ENCODE data around the gene CCT2.

CCT2 gene

GRCh38 chr12:69585189-69586062 lies at the start of gene CCT2:
CCT2 (plus strand) TSS chr12:69585459; CDS start chr12:69585522, 63 bp downstream.
- peak; percentile 95 for DNase-seq (ENCODE audit: low spot score)

- DNase-seq (ENCODE audit: low spot score): no peak
Observed at GRCh38 chr12:69540987-69541386, 44.3 kb upstream of the CCT2 start.

- no peak for DNase-seq (ENCODE audit: low spot score)
Observed at GRCh38 chr12:69544087-69544486, 41.2 kb upstream of the CCT2 start.

GRCh38 chr12:69545081-69545480 lies 40.2 kb upstream of the CCT2 start:
- DNase-seq (ENCODE audit: low spot score): no peak

GRCh38 chr12:69546693-69547438 lies 38.4 kb upstream of the CCT2 start:
- peak; percentile 68 for DNase-seq (ENCODE audit: low spot score)

- no peak for DNase-seq (ENCODE audit: low spot score)
Observed at GRCh38 chr12:69548687-69549086, 36.6 kb upstream of the CCT2 start.

- DNase-seq (ENCODE audit: low spot score): no peak
Observed at GRCh38 chr12:69550569-69551350, 34.5 kb upstream of the CCT2 start.

- DNase-seq (ENCODE audit: low spot score): no peak
Observed at GRCh38 chr12:69553628-69554248, 31.5 kb upstream of the CCT2 start.

- no peak for DNase-seq (ENCODE audit: low spot score)
Observed at GRCh38 chr12:69555461-69555860, 29.8 kb upstream of the CCT2 start.

GRCh38 chr12:69556383-69556782 lies 28.9 kb upstream of the CCT2 start:
- DNase-seq (ENCODE audit: low spot score): no peak

- no peak for DNase-seq (ENCODE audit: low spot score)
Observed at GRCh38 chr12:69563166-69563762, 22.0 kb upstream of the CCT2 start.

- no peak for DNase-seq (ENCODE audit: low spot score)
Observed at GRCh38 chr12:69566603-69567002, 18.7 kb upstream of the CCT2 start.

GRCh38 chr12:69569236-69569635 lies 16.0 kb upstream of the CCT2 start:
- no peak for DNase-seq (ENCODE audit: low spot score)

GRCh38 chr12:69570000-69570516 lies 15.2 kb upstream of the CCT2 start:
- no peak for DNase-seq (ENCODE audit: low spot score)

- peak; percentile 65 for DNase-seq (ENCODE audit: low spot score)
Observed at GRCh38 chr12:69570545-69571399, 14.5 kb upstream of the CCT2 start.

GRCh38 chr12:69575346-69575745 lies 9.9 kb upstream of the CCT2 start:
- DNase-seq (ENCODE audit: low spot score): no peak

GRCh38 chr12:69578283-69578682 lies 7.0 kb upstream of the CCT2 start:
- DNase-seq (ENCODE audit: low spot score): no peak

GRCh38 chr12:69579029-69579428 lies 6.2 kb upstream of the CCT2 start:
- DNase-seq (ENCODE audit: low spot score): no peak

- DNase-seq (ENCODE audit: low spot score): no peak
Observed at GRCh38 chr12:69580074-69580473, 5.2 kb upstream of the CCT2 start.

GRCh38 chr12:69583203-69583602 lies 2.1 kb upstream of the CCT2 start:
- no peak for DNase-seq (ENCODE audit: low spot score)

Data from activated CD4-positive, alpha-beta T cell treated with anti-CD3 and anti-CD28 coated beads, Interleukin-2, Interleukin-4, amounts not matched to agents 100 ng/mL and 50 ng/mL, durations not matched to agents 16 hours and 8 hours (primary cell).